HepG2 (cell line): Measurements from ENCODE around the gene DSTN. TPM values are rescaled to one million over a fixed set of nuclear protein-coding genes. Genes with fewer than 3 reads are reported as not detected.

Experiments
- GABPB1 ChIP-seq: IDR thresholded peaks from 2 replicates; pipeline ENCODE4 v1.6.1; 2016; ENCODE audit warnings: mild to moderate bottlenecking, missing genetic modification reagents, moderate library complexity, missing compliant biosample characterization
- NR2F6 ChIP-seq, 2 experiments: IDR thresholded peaks; 2 replicates each; pipeline ENCODE4 v1.6.1; 2016; ENCODE audit warnings: antibody characterized with exemption in 1 of 2, mild to moderate bottlenecking in 1 of 2
- REL ChIP-seq: sonication (generic); formaldehyde crosslinking; conservative IDR thresholded peaks from 2 replicates; pipeline ENCODE4 v1.8.0; 2022; ENCODE audit warnings: mild to moderate bottlenecking, missing genetic modification reagents, moderate library complexity
- polyA plus RNA-seq, 8 experiments: library from polyadenylated mRNA; depleted of rRNA in 3 of 8; stranded (reverse) in 7 of 8; unstranded in 1 of 8; fragments of >200 nt; fragmentation: Illumina TruSeq in 4 of 8; extraction: Trizol in 4 of 8; gene quantifications; 2 replicates each; pipeline versions ENCODE4 v1.2.1 to v1.2.3, GENCODE V29; 2011 to 2016; ENCODE audit warnings: low read depth in 4 of 8, missing spikeins in 1 of 8, mixed read lengths in 1 of 8; ENCODE audit not compliant: insufficient read depth in 1 of 8
- total RNA-seq, 5 experiments: library from RNA; depleted of rRNA; stranded (reverse); fragments of >200 nt; fragmentation: Illumina TruSeq; extraction: Trizol; gene quantifications; 2 replicates each; pipeline ENCODE4 v1.2.3, GENCODE V29; 2016; ENCODE audit warnings: low read depth in 1 of 5
- TF ChIP-seq, protein P1 (sequence below): sonication (generic); formaldehyde crosslinking; IDR thresholded peaks from 2 replicates; pipeline ENCODE4 v1.8.0; 2022; ENCODE audit warnings: missing genetic modification reagents, low read depth, mild to moderate bottlenecking, borderline replicate concordance
- TF ChIP-seq, protein P2 (sequence below): sonication (generic); formaldehyde crosslinking; IDR thresholded peaks from 2 replicates; pipeline ENCODE4 v1.4.0; 2020; ENCODE audit warnings: missing genetic modification reagents, borderline replicate concordance
- TF ChIP-seq, protein P3 (sequence below): sonication (generic); formaldehyde crosslinking; IDR thresholded peaks from 2 replicates; pipeline ENCODE4 v1.8.1; 2023; ENCODE audit warnings: mild to moderate bottlenecking, missing genetic modification reagents
- TF ChIP-seq, protein P4 (sequence below): sonication (generic); formaldehyde crosslinking; IDR thresholded peaks from 2 replicates; pipeline ENCODE4 v1.4.0; 2020; ENCODE audit warnings: mild to moderate bottlenecking, missing genetic modification reagents
- TF ChIP-seq, protein P5 (sequence below): sonication (generic); formaldehyde crosslinking; IDR thresholded peaks from 2 replicates; pipeline ENCODE4 v1.8.0; 2022; ENCODE audit warnings: missing genetic modification reagents, mild to moderate bottlenecking, moderate library complexity, borderline replicate concordance
- TF ChIP-seq, protein P6 (sequence below): sonication (generic); formaldehyde crosslinking; IDR thresholded peaks from 2 replicates; pipeline ENCODE4 v1.5.0; 2020; ENCODE audit warnings: missing genetic modification reagents
- TF ChIP-seq, protein P7 (sequence below): sonication (generic); formaldehyde crosslinking; IDR thresholded peaks from 2 replicates; pipeline ENCODE4 v1.4.0; 2020; ENCODE audit warnings: missing genetic modification reagents

Gene DSTN
- total and polyA plus RNA-seq, 2 of the 13 experiments (the other 11 are each of a cell fraction or from before 2014, with no cell fraction given): 27.6 to 106 TPM

DNA sequence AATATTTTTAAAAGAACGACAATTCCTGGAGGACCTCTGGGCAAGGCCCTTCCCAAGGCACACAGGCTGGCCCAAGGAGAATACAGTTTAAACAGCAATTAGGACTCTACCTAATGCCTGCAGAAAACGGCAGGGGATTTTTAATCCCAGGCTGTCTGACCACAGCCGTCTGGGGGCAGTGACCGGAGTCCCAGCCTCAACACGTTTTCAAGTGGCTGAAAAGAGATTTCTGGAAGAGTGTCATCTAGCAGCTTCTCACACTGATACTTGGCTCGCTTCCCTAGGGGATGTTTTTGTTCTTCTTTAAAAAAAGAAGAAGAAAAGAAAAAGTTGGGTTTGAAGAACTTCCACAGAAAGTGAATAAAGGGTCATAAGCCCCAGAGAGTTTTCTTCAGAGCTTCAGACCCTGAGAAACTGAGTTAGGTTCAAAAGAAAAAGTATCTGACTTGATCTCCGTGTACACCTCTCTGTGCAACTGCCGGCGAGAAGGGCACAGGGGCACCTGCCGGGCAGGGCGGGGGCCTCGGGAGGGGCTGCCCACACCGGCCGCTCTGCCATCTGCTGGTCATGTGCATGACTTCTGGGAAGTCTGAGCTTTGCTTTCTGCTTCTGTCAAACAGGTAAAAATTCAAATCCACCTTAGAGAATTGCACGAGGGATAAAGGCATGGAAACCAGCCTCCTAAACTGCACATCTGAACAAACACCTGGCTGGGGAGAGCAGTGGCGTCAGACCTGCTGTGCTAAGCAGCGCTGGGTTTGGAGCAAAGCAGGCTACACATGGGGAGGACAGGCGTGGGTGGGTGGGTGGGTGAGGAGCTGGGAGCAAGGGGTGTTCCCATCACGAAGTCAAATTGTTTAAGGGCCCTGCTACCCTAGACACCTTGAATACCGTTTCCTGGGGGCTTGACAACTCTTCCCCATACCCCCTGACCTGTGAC lies 79.2 kb downstream of the DSTN start (continued):
- TF ChIP-seq, protein P1, sequence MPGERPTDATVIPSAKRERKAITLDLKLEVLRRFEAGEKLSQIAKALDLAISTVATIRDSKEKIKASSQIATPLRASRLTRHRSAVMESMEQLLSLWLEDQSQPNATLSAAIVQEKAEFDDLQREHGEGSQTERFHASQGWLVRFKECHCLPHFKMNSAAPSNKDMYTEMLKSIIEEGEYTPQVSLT (CRISPR knock-in tag): no peak
- TF ChIP-seq REL (CRISPR knock-in tag) (0 out of 2 replicates have a peak, but pooled peaks have one; percentile 19), NR2F6 (IDR thresholded peaks at IDR 0.05) (no peak), NR2F6 (CRISPR knock-in tag; IDR thresholded peaks at IDR 0.05) (no peak), GABPB1 (CRISPR knock-in tag) (peak; percentile 18; the same call in 1 of the 2 replicates)
- TF ChIP-seq, protein P2, sequence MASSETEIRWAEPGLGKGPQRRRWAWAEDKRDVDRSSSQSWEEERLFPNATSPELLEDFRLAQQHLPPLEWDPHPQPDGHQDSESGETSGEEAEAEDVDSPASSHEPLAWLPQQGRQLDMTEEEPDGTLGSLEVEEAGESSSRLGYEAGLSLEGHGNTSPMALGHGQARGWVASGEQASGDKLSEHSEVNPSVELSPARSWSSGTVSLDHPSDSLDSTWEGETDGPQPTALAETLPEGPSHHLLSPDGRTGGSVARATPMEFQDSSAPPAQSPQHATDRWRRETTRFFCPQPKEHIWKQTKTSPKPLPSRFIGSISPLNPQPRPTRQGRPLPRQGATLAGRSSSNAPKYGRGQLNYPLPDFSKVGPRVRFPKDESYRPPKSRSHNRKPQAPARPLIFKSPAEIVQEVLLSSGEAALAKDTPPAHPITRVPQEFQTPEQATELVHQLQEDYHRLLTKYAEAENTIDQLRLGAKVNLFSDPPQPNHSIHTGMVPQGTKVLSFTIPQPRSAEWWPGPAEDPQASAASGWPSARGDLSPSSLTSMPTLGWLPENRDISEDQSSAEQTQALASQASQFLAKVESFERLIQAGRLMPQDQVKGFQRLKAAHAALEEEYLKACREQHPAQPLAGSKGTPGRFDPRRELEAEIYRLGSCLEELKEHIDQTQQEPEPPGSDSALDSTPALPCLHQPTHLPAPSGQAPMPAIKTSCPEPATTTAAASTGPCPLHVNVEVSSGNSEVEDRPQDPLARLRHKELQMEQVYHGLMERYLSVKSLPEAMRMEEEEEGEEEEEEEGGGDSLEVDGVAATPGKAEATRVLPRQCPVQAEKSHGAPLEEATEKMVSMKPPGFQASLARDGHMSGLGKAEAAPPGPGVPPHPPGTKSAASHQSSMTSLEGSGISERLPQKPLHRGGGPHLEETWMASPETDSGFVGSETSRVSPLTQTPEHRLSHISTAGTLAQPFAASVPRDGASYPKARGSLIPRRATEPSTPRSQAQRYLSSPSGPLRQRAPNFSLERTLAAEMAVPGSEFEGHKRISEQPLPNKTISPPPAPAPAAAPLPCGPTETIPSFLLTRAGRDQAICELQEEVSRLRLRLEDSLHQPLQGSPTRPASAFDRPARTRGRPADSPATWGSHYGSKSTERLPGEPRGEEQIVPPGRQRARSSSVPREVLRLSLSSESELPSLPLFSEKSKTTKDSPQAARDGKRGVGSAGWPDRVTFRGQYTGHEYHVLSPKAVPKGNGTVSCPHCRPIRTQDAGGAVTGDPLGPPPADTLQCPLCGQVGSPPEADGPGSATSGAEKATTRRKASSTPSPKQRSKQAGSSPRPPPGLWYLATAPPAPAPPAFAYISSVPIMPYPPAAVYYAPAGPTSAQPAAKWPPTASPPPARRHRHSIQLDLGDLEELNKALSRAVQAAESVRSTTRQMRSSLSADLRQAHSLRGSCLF (CRISPR knock-in tag): no peak
- TF ChIP-seq, protein P3, sequence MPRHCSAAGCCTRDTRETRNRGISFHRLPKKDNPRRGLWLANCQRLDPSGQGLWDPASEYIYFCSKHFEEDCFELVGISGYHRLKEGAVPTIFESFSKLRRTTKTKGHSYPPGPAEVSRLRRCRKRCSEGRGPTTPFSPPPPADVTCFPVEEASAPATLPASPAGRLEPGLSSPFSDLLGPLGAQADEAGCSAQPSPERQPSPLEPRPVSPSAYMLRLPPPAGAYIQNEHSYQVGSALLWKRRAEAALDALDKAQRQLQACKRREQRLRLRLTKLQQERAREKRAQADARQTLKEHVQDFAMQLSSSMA: 0 out of 2 replicates have a peak, but pooled peaks have one; percentile 50
- TF ChIP-seq, protein P4, sequence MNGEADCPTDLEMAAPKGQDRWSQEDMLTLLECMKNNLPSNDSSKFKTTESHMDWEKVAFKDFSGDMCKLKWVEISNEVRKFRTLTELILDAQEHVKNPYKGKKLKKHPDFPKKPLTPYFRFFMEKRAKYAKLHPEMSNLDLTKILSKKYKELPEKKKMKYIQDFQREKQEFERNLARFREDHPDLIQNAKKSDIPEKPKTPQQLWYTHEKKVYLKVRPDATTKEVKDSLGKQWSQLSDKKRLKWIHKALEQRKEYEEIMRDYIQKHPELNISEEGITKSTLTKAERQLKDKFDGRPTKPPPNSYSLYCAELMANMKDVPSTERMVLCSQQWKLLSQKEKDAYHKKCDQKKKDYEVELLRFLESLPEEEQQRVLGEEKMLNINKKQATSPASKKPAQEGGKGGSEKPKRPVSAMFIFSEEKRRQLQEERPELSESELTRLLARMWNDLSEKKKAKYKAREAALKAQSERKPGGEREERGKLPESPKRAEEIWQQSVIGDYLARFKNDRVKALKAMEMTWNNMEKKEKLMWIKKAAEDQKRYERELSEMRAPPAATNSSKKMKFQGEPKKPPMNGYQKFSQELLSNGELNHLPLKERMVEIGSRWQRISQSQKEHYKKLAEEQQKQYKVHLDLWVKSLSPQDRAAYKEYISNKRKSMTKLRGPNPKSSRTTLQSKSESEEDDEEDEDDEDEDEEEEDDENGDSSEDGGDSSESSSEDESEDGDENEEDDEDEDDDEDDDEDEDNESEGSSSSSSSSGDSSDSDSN: 0 out of 2 replicates have a peak, but pooled peaks have one; percentile 26
- TF ChIP-seq, protein P5, sequence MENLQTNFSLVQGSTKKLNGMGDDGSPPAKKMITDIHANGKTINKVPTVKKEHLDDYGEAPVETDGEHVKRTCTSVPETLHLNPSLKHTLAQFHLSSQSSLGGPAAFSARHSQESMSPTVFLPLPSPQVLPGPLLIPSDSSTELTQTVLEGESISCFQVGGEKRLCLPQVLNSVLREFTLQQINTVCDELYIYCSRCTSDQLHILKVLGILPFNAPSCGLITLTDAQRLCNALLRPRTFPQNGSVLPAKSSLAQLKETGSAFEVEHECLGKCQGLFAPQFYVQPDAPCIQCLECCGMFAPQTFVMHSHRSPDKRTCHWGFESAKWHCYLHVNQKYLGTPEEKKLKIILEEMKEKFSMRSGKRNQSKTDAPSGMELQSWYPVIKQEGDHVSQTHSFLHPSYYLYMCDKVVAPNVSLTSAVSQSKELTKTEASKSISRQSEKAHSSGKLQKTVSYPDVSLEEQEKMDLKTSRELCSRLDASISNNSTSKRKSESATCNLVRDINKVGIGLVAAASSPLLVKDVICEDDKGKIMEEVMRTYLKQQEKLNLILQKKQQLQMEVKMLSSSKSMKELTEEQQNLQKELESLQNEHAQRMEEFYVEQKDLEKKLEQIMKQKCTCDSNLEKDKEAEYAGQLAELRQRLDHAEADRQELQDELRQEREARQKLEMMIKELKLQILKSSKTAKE (CRISPR knock-in tag): 0 out of 2 replicates have a peak, but pooled peaks have one; percentile 27
- TF ChIP-seq, protein P6, sequence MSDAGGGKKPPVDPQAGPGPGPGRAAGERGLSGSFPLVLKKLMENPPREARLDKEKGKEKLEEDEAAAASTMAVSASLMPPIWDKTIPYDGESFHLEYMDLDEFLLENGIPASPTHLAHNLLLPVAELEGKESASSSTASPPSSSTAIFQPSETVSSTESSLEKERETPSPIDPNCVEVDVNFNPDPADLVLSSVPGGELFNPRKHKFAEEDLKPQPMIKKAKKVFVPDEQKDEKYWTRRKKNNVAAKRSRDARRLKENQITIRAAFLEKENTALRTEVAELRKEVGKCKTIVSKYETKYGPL (CRISPR knock-in tag): no peak
- TF ChIP-seq, protein P7, sequence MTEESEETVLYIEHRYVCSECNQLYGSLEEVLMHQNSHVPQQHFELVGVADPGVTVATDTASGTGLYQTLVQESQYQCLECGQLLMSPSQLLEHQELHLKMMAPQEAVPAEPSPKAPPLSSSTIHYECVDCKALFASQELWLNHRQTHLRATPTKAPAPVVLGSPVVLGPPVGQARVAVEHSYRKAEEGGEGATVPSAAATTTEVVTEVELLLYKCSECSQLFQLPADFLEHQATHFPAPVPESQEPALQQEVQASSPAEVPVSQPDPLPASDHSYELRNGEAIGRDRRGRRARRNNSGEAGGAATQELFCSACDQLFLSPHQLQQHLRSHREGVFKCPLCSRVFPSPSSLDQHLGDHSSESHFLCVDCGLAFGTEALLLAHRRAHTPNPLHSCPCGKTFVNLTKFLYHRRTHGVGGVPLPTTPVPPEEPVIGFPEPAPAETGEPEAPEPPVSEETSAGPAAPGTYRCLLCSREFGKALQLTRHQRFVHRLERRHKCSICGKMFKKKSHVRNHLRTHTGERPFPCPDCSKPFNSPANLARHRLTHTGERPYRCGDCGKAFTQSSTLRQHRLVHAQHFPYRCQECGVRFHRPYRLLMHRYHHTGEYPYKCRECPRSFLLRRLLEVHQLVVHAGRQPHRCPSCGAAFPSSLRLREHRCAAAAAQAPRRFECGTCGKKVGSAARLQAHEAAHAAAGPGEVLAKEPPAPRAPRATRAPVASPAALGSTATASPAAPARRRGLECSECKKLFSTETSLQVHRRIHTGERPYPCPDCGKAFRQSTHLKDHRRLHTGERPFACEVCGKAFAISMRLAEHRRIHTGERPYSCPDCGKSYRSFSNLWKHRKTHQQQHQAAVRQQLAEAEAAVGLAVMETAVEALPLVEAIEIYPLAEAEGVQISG (CRISPR knock-in tag): 0 out of 2 replicates have a peak, but pooled peaks have one; percentile 27
